ENCODE results near the gene PPARD. TPM values are rescaled to one million over a fixed set of nuclear protein-coding genes. Genes with fewer than 3 reads are reported as not detected.

PPARD gene
- total RNA-seq, 1 experiment from 2014 or later: 26.8 TPM

GRCh38 chr6:35370124-35370741 is 27.9 kb downstream of the PPARD start:
- no TSS peak for BruUV-seq (replicated peaks)
- CTCF ChIA-PET: interaction anchor here (0.9 kb wide), 1 partner anchor 10 kb away, joined by 3 read pairs; no protein-coding TSS in a partner anchor
- Mint-ChIP-seq H3K4me3 (ENCODE audit: low read depth, unreplicated experiment) (no peak overlapping the region), H3K27me3 (ENCODE audit: unreplicated experiment) (no peaks in the 10 kb centered on the region), H3K9me3 (ENCODE audit: low read depth, unreplicated experiment) (no peaks in the 10 kb centered on the region), H3K27ac (ENCODE audit: unreplicated experiment) (peak overlapping the region; percentile 77), H3K36me3 (ENCODE audit: insufficient read depth, unreplicated experiment) (no peaks in the 10 kb centered on the region), H3K4me1 (ENCODE audit: low read depth, unreplicated experiment) (peaks cover 34% of the 10 kb centered on the region)
- intact Hi-C loops (cut with micrococcal nuclease; ENCODE audit: unreplicated experiment): no loop called here
- TF ChIP-seq, protein P1, sequence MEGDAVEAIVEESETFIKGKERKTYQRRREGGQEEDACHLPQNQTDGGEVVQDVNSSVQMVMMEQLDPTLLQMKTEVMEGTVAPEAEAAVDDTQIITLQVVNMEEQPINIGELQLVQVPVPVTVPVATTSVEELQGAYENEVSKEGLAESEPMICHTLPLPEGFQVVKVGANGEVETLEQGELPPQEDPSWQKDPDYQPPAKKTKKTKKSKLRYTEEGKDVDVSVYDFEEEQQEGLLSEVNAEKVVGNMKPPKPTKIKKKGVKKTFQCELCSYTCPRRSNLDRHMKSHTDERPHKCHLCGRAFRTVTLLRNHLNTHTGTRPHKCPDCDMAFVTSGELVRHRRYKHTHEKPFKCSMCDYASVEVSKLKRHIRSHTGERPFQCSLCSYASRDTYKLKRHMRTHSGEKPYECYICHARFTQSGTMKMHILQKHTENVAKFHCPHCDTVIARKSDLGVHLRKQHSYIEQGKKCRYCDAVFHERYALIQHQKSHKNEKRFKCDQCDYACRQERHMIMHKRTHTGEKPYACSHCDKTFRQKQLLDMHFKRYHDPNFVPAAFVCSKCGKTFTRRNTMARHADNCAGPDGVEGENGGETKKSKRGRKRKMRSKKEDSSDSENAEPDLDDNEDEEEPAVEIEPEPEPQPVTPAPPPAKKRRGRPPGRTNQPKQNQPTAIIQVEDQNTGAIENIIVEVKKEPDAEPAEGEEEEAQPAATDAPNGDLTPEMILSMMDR (IDR thresholded peaks at IDR 0.05; ENCODE audit: unreplicated experiment): no peak
- peak; percentile 61 for DNase-seq

DNA sequence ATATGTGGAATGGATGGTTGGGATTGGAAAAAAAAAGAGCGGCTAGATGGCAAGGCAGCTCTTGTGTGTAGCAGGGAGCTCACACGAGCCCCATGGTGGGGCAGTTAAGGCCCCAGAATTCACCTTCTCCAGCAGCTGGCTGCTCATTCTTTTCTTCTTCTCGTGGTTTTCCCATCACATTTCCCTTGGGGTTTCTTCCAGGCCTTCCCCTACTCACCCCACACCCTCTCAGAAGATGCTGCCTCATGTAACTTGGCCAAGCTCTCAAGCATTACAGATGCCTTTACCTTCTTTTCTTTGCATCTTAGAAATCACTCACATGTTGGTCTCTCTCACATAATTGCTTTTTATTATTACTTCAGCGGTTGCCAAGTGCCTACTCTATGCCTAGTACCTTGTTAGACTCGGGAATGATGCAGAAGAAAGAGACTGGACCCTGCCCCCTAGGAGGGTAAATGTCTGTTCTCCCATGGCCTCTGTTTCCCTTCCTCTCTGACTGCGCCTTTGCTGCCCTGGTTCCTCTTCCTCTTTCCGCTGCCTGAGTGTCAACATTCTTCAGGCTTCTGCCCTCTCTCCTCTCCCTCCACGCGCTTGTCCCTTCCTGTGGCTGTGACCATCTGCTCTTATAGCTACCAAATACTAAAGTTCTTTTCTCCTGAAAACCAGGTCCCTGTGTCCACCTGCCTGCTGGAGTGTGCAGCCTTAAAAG is 28.6 kb downstream of the PPARD start:
- Mint-ChIP-seq H3K36me3 (ENCODE audit: insufficient read depth, unreplicated experiment) (no peaks in the 10 kb centered on the region), H3K4me1 (ENCODE audit: low read depth, unreplicated experiment) (peaks cover 34% of the 10 kb centered on the region), H3K27ac (ENCODE audit: unreplicated experiment) (peak overlapping the region; percentile 0), H3K4me3 (ENCODE audit: low read depth, unreplicated experiment) (no peak overlapping the region), H3K27me3 (ENCODE audit: unreplicated experiment) (no peaks in the 10 kb centered on the region), H3K9me3 (ENCODE audit: low read depth, unreplicated experiment) (no peaks in the 10 kb centered on the region)
- BruUV-seq (replicated peaks): no TSS peak
- no peak for DNase-seq
- CTCF ChIA-PET: interaction anchor here (0.9 kb wide), 1 partner anchor 9 kb away, joined by 3 read pairs; no protein-coding TSS in a partner anchor
- TF ChIP-seq, protein P1 (IDR thresholded peaks at IDR 0.05; ENCODE audit: unreplicated experiment): no peak
- intact Hi-C loops (cut with micrococcal nuclease; ENCODE audit: unreplicated experiment): no loop called here

GRCh38 chr6:35371494-35372262 is 29.3 kb downstream of the PPARD start:
- H3K9me3 Mint-ChIP-seq (ENCODE audit: low read depth, unreplicated experiment): no peaks in the 10 kb centered on the region
- no TSS peak for BruUV-seq (replicated peaks)
- no peaks in the 10 kb centered on the region for H3K27me3 Mint-ChIP-seq (ENCODE audit: unreplicated experiment)
- no peaks in the 10 kb centered on the region for H3K36me3 Mint-ChIP-seq (ENCODE audit: insufficient read depth, unreplicated experiment)
- TF ChIP-seq, protein P1 (IDR thresholded peaks at IDR 0.05; ENCODE audit: unreplicated experiment): no peak
- H3K4me1 Mint-ChIP-seq (ENCODE audit: low read depth, unreplicated experiment): peaks cover 34% of the 10 kb centered on the region
- no peak overlapping the region for H3K4me3 Mint-ChIP-seq (ENCODE audit: low read depth, unreplicated experiment)
- CTCF ChIA-PET: no interaction called here
- intact Hi-C loops (cut with micrococcal nuclease; ENCODE audit: unreplicated experiment): no loop called here
- no peak for DNase-seq
- H3K27ac Mint-ChIP-seq (ENCODE audit: unreplicated experiment): peak overlapping the region; percentile 0

DNA sequence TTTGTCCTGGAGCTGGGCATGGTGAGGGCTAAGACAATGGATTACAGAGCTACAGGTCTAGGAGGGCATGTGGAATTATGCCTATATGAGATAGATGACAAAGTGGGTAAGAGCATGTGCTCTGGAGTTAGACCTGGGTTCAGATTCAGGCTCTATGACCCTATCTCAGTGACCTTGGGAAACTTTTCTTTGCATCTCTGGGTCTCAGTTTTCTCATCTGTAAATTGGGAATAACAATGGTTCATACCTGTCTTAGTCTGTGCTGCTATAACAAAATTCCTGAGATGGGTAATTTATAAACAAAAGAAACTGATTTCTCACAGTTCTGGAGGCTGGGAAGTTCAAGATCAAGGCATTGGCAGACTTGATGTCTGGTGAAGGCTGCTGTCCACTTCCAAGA is 30.3 kb downstream of the PPARD start:
- BruUV-seq (replicated peaks): no TSS peak
- Mint-ChIP-seq H3K36me3 (ENCODE audit: insufficient read depth, unreplicated experiment) (no peaks in the 10 kb centered on the region), H3K27ac (ENCODE audit: unreplicated experiment) (no peak overlapping the region), H3K9me3 (ENCODE audit: low read depth, unreplicated experiment) (no peaks in the 10 kb centered on the region), H3K4me1 (ENCODE audit: low read depth, unreplicated experiment) (peaks cover 34% of the 10 kb centered on the region), H3K4me3 (ENCODE audit: low read depth, unreplicated experiment) (no peak overlapping the region), H3K27me3 (ENCODE audit: unreplicated experiment) (no peaks in the 10 kb centered on the region)
- DNase-seq: no peak
- intact Hi-C loops (cut with micrococcal nuclease; ENCODE audit: unreplicated experiment): no loop called here
- CTCF ChIA-PET: interaction anchor here (1.3 kb wide), 1 partner anchor 17 kb away, joined by 4 read pairs; no protein-coding TSS in a partner anchor
- TF ChIP-seq, protein P1 (IDR thresholded peaks at IDR 0.05; ENCODE audit: unreplicated experiment): no peak

Measured in Calu3 (cell line).